GM18498 (cell line): ENCODE results near the gene ACTC1.

Source experiments
- ATAC-seq: cut with Tn5 transposase; IDR thresholded peaks from one replicate; pipeline ENCODE4 v1.9.1; 2021; ENCODE audit warnings: mild to moderate bottlenecking, moderate library complexity; ENCODE audit not compliant: unreplicated experiment

ACTC1 gene

GRCh38 chr15:34759992-34760391 lies 35.4 kb downstream of the ACTC1 start:
- ATAC-seq, result no peak

GRCh38 chr15:34759347-34759746 lies 36.0 kb downstream of the ACTC1 start:
- ATAC-seq, result no peak

- ATAC-seq, result no peak
Observed at GRCh38 chr15:34757262-34757661, 38.1 kb downstream of the ACTC1 start.

- no peak for ATAC-seq
Observed at GRCh38 chr15:34755419-34755773, 40.0 kb downstream of the ACTC1 start.

GRCh38 chr15:34754674-34755418 lies 40.5 kb downstream of the ACTC1 start, which contains the start of gene GJD2:
Gene GJD2 (minus strand): TSS chr15:34754998. CDS start chr15:34754488, 510 bp downstream.
- ATAC-seq, result no peak

GRCh38 chr15:34754171-34754601 lies 41.2 kb downstream of the ACTC1 start:
- ATAC-seq, result no peak

GRCh38 chr15:34753236-34753894 lies 42.0 kb downstream of the ACTC1 start:
- ATAC-seq, result no peak

- ATAC-seq, result no peak
Observed at GRCh38 chr15:34749691-34750090, 45.7 kb downstream of the ACTC1 start.
